Astrocyte of the cerebellum (primary cell): ENCODE data around the gene RNF217.

ENCODE experiments used
- DNase-seq: peaks from one replicate; pipeline ENCODE4 v3.0.0-alpha.2; 2011; ENCODE audit warnings: low read depth
- H3K4me3 ChIP-seq: 2 replicates; pipeline ENCODE4 v1.5.1; 2011; ENCODE audit warnings: mild to moderate bottlenecking, low read depth, low read length, moderate library complexity
- in situ Hi-C: cut with HindIII; loops from 2 replicates; pipeline ENCODE4 v1.10.0; 2017; ENCODE audit warnings: low sequenced_read_pairs
- TF ChIP-seq, protein P1 (sequence below): IDR thresholded peaks from 2 replicates; pipeline ENCODE4 v1.5.1; 2012; ENCODE audit warnings: low read length, low read depth, moderate library complexity, mild to moderate bottlenecking; ENCODE audit errors: missing control alignments

The RNF217 gene

DNA sequence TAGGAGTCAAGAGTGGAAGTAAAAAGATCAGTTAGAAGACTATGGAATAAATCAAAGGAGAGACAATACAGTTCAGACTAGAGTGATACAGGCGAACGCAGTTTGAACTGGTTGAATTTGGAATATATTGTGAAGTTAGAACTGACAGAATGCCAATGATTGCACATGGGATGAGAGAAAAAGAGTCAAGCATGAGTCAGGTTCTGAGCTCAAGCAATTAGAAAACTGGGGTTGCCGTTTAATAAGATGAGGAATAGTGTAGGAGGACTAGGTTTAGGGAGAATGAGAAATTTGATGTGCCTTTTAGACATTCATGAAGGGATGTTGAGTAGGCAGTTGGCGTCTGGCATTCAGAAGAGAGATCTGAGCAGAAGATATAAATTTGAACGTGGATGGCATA, 8.0 kb downstream of the RNF217 start:
- in situ Hi-C loops, result no loop called here
- no peak for DNase-seq
- no peak overlapping the region for H3K4me3 ChIP-seq
- TF ChIP-seq, protein P1, sequence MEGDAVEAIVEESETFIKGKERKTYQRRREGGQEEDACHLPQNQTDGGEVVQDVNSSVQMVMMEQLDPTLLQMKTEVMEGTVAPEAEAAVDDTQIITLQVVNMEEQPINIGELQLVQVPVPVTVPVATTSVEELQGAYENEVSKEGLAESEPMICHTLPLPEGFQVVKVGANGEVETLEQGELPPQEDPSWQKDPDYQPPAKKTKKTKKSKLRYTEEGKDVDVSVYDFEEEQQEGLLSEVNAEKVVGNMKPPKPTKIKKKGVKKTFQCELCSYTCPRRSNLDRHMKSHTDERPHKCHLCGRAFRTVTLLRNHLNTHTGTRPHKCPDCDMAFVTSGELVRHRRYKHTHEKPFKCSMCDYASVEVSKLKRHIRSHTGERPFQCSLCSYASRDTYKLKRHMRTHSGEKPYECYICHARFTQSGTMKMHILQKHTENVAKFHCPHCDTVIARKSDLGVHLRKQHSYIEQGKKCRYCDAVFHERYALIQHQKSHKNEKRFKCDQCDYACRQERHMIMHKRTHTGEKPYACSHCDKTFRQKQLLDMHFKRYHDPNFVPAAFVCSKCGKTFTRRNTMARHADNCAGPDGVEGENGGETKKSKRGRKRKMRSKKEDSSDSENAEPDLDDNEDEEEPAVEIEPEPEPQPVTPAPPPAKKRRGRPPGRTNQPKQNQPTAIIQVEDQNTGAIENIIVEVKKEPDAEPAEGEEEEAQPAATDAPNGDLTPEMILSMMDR, result no peak

GRCh38 chr6:124970763-124971162, 8.5 kb downstream of the RNF217 start:
- TF ChIP-seq, protein P1, result no peak
- no peak overlapping the region for H3K4me3 ChIP-seq
- no peak for DNase-seq
- in situ Hi-C loops, result no loop called here

DNA sequence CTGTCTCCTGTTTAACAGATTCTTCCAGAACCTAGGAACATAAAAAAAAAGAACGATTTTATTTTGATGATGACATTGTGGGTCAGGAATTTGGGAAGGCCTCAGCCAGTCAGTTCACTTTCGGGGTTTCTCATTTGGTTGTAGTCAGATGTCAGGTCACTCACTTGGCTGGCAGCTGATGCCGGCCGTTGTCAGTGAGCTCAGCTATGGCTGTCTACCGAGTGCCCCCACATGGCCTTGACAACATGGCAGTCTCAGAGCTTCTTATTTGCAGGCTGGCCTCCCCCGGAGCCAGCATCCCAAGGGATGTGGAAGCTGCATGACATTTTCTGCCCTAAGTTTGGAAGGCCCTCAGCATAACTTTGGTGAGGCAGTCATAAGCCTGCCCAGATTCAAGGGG, 11.5 kb downstream of the RNF217 start:
- no peak overlapping the region for H3K4me3 ChIP-seq
- TF ChIP-seq, protein P1, result no peak
- in situ Hi-C loops, result no loop called here
- DNase-seq, result no peak

GRCh38 chr6:124974771-124975377, 12.6 kb downstream of the RNF217 start:
- H3K4me3 ChIP-seq, result no peak overlapping the region
- no peak for DNase-seq
- TF ChIP-seq, protein P1, result no peak
- in situ Hi-C loops, result no loop called here

DNA sequence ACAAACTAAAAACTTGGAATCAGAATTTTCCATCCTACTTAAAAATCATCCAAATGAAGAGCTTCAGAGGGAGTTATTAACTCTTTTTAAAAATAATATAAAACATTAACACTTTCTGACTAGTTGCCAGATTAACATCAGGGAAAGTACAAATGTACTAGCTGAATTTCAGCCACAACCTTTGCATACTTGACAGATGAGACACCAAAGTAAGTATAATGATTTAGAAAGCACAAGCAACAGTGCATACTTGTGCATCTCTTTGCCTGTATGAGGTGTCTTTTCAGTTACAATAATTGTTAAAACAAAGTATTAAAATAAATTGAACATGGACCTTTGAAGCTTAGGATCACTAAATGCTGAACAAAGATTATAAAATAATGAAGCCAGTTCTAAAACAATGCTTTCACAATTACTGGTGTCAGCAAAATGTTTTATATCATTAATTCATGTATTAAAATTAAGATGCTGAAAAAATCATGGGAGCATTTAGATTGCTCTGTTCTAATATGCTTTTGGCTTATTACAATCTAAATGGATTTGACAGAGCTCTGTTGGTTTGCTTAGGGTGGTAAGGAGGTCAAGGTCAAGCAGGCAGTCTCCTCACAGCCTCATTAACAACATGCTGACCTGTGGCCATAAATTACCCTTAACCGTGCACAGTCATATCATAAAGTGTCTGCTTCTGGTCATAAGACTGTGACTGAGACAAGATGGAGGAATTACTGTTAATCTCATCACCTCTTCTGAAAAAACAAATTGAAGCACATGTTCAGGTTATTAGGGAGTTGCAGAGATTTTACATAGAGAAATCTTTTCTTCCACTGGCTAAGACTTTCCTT, 15.1 kb downstream of the RNF217 start:
- H3K4me3 ChIP-seq, result no peak overlapping the region
- DNase-seq, result no peak
- TF ChIP-seq, protein P1, result no peak
- in situ Hi-C loops, result no loop called here

DNA sequence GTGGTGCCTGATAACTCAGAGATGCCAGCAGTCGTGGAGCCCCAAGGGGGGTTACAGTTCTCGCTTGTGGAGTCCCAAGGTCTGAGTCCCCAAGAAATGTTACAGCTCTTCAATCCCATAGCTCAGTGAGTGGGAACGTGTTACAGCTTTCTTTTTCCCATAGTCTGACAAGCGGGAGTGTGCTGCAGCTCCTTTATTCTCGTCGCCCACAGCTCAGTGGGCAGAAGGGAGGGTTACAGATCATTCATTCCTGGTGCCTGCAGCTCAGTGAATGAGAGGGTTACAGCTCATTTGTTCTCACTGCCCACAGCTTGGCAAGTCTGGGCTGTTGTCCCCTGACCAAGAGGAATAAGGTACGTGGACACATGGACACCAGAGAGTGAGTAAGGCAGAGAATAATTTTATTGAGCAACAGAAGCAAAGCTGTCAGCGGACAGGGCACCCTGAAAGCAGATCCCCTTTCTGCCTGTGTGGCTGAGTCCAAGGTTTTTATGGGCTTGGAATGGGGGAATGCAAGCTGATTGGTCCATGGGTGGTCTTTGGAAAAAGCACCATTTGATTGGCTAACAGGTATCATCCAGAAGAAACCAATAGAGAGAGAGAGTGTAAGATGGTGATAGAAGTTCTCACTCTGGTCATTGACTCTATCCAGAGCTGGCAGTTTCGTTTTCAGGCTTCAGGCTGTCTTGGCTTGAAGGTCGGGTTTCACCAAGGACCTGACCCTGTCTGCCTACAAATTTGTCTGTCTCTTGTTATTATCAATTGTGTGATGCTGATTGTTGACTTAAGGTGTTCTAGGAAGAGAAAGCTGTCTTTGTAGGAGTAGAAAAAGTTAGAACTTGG, 16.4 kb downstream of the RNF217 start:
- in situ Hi-C loops, result no loop called here
- TF ChIP-seq, protein P1, result no peak
- no peak overlapping the region for H3K4me3 ChIP-seq
- DNase-seq, result no peak
